HG03095 (cell line): Measurements from ENCODE around the gene PLSCR2.
"Not testable (repeated sequence)": the region's sequence is repeated elsewhere in the genome, so short reads cannot be mapped to it uniquely, and the experiment has no call there.

Experiments used
- ATAC-seq: cut with Tn5 transposase; IDR thresholded peaks from one replicate; pipeline ENCODE4 v1.9.1; 2021; ENCODE audit warnings: moderate library complexity; ENCODE audit not compliant: unreplicated experiment

Gene PLSCR2

GRCh38 chr3:146421819-146422759, 47.3 kb downstream of the PLSCR2 start:
- ATAC-seq: no peak

DNA sequence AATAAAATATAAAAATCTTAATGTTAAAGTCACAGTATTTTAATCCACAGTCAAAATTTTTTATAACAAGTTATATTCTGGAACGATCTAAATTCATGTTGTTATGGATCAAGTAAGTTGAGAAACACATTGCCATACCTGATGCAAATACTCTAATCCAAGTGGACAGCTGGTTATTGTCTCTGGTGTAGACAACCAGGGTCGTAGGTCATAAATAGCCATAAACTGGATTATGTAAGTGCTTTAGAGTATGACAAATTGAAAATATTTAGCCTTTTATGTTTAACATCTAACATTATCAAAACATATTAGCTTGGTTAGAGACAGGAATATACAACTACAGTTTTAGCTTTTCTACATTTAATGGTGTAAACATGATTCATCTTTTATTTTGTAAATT, 53.0 kb downstream of the PLSCR2 start:
- ATAC-seq: no peak

- ATAC-seq: no peak
Observed at GRCh38 chr3:146414010-146414409, 55.4 kb downstream of the PLSCR2 start.

DNA sequence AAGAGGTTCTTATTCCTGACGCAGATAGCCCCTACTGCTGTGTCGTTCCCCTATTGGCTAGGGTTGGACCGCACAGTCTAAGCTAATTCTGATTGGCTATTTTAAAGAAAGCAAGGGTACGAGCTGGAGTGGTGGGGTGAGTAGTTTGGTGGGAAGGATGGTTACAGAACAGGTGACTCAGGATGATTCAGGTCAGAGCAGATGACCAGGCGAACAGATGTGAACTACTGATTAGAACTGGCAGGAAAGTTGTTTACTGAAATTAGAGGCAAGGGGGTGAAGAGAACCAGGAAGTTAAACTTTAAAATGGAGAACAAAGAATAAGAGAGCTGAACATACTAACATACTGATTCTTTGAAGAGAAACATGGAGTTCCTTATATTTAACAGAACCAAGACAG, 56.6 kb downstream of the PLSCR2 start:
- ATAC-seq: not testable (repeated sequence)

DNA sequence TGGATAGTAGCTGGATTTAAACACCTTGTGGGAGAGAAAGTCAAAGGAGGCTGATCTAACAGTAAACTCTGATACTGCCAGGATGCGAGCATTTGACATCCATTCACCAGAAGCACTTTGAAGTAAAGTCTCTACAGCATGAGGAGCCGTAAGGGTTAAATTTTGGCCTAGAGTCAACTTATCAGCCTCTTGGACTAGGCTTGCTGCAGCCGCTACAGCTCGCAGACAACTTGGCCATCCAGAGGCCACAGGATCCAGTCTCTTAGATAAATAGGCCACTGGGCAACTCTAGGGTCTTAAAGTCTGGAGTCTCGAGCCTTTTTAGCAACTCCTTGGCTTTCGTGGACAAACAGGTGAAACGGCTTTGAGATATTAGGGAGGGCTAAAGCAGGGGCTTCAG, 61.4 kb downstream of the PLSCR2 start:
- no peak for ATAC-seq

DNA sequence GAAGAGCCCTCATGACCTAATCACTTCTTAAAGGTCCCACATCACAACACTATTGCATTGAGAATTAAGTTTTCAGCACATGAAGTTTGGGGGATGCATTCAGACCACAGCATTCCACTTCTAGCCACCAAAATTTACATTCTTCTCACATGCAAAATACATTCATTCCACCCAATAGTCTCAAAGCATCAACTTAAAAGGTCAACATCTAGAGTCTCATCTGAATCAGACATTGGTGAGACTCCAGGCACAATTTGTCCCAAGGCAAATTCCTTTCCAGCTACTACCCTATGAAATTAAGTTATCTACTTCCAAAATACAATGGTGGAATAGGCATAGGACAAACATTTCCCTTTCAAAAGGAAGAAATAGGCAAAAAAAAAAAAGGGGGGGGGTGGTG, 64.9 kb downstream of the PLSCR2 start:
- ATAC-seq: no peak

DNA sequence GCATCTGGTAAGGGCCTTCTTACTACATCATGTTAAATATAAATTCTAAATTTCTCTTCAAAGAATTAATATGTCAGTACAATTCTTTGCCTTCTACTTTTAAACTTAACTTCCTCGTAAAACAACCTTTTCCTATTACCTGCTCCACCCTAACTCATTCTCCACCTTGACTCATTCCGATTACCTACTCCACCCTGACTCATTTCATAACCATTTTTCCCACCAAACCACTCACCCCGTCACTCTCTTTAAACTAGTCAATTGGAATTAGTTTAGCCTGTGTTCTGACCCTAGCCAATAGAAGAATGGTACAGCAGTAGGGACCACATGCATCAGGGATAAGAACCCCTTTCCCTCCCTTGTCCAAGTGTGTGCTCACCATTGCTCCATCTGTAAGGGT, 65.6 kb downstream of the PLSCR2 start:
- ATAC-seq: no peak

DNA sequence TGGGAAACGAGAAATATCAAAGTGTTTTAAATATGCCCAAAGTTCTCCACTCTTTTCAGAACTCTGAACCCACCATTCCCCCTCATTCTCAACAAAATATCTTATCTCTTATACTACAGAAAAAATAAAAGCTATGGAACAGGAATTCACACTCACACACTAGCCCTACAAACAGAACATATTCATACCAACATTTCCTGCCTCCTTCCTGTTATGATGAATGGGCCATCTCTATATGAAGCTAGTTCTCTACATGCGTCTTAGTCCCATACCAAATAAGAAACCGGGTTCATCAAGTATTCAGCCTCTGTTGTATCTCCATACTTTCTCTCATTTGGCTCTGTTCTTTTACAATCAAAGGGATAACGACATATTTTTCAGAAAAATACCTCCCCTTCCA, 72.6 kb downstream of the PLSCR2 start:
- ATAC-seq: no peak

- no peak for ATAC-seq
Observed at GRCh38 chr3:146395164-146395563, 74.2 kb downstream of the PLSCR2 start.

- no peak for ATAC-seq
Observed at GRCh38 chr3:146390957-146391356, 78.4 kb downstream of the PLSCR2 start.

DNA sequence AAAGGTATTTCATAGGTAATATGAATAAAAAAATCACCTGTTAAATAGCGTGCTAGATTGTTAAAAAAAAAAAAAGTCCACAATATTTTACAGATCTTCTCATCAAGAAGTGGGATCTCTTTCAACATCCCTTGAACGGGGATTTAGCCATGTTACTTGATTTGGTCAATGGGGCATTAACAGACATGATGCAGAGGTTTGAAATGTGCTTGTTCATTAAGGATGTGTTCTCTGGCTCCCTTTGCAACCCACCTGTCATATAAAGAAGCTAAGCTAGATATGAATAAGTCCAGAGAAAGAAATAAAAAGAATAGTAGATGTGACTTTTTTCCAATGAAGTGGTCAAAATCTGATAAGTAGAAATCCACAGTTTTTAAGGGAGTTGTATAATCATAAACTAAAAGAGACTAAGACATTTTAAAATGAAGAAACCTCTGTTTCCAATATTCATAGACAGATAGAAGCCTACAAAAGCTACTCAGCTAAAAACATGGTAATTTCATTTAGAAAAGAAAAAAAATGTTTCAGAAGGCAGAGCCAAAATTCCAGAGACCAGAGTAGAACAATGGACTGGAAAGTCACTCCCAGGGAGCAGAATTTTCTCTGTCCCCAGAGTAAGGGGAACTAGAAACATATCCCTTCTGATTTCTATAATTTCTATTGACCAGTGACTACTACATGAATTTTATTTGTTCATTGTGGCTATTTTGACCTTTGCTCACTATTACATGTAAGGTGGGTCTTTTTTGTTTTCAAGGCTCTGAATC, 79.2 kb downstream of the PLSCR2 start:
- ATAC-seq: no peak

DNA sequence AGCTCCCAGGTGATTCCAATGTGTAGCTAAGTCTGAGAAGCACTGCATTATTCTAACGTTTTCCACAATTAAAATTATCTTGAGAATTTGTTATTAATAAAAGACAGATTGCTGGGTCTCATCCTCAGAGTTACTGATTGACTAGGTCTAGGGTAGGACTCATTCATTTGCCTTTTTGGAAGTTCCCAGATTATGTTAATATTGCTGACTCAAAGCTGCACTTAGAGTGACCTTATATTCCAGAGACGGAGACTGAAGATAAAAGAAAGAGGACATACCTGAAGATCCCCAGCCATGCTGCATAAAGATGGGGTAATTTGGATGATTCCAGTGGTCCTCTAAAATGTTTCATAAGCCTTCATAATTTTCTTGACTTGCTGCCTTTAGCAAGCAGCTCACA, 81.8 kb downstream of the PLSCR2 start:
- no peak for ATAC-seq

DNA sequence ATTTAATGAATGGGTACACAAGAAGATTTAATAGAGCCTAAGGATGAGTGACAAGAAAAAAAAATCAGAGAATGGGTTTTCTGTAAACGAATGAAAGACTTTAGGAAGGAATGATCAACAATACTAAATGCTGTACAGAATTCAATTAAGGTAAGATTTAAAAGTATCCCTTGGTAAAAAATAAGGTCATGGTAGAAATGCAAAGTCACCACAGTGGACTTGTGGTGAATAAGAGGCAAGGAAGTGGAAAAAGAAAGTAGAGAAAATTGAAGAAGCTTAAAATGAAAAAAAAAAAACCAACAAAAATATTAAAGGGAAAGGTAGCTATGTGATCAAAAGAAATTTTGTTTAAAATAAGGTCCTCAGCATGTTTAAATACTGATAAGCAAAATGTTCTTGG, 82.4 kb downstream of the PLSCR2 start:
- ATAC-seq: no peak

GRCh38 chr3:146384786-146385185, 84.6 kb downstream of the PLSCR2 start:
- no peak for ATAC-seq
